ENCODE measurements around the gene FARS2.

The FARS2 gene

DNA sequence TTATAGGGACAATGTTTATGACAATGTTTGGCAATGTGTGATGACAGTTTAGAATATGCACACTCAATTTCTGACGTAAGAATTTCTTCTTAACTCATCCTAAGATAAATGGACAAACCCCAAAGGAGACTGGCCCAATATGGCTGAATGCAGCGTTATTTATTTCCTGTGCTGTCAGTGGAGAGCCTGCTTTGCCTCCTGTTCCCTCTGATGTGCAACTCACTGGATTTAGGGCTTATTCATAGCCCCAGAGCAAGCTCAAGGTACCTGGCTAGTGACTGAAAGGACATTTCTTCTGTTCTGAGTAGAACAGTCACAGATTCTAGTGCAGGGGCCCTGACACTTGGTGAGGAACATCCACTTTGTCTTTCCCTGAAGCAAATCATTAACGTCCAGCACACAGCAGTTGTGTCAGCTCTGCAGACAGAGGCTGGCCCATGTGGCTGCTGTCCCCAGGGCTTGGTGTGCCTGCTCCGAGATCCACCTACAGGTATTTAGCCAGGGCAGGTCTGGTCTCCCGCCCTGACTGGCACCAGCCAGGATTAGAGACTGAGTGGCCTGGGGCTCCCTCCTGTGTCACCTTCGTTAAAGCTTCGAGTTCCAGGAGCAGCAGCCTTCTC lies 64.8 kb downstream of the FARS2 start:
- no peak for DNase-seq

DNA sequence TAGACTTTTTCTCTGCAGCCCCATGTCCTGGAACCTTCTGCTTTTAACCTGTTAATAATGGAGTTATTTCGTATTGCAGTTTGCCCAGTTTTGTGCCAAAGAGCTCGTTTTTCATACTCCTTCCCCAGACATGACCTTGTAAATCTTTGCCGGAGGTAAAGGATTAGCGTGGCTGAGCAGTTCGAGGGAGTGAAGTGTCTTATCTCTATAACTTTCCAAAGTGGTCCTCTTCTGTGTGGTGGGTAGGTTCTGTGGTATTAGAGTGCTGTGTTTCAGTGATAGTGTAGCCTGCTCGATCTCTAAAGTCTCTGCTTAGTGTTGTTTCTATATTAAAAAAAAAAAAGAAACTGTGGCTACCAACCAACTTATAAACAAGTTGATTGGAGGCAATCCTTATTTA lies 67.5 kb downstream of the FARS2 start:
- no peak for DNase-seq

DNA sequence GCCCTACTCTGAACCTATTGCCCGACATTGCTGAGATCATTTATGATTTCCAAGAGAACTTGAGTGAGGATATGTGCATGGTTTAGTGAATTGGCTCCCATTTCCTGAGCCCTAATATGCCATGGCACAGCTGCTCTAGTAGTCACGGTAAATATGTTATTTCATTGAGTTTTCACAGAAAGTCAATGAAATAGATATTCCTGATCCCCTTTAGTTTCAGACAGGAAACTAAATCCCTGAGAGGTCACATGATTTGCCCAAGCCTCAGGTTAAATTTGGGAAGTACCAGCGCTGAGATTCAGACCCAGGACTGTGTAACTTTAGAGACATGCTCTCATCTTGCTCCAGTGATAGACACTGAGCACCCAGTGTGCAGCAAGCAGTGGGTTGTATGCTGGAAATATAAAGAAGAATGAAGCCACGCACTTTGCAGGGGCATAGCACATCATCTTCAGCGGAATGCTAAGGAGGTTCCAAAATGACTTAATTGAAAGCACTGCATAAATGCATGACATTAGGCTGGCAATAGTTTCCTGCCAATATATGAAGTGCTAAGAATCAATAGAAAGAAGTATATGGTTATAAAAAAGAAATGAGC lies 70.6 kb downstream of the FARS2 start:
- no peak for DNase-seq

DNA sequence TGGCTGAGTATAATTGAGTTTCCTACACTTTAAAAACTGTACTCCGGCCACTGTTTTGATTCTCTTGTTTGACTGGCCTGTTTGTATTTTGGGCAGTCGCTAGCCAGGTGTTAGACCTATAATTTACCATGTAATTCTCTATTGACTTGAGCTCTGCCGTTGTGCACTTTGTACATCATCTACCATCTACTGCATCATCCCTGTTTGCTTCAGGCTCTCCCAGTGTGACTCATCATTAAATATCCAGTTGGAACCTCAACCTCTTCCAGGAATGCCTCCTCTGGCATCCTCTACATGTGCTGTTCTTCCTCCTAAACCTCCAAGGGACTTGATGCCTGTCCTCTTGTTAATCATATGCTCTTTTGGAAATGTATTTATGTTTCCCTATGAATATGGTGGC lies 72.3 kb downstream of the FARS2 start:
- no peak for DNase-seq

DNA sequence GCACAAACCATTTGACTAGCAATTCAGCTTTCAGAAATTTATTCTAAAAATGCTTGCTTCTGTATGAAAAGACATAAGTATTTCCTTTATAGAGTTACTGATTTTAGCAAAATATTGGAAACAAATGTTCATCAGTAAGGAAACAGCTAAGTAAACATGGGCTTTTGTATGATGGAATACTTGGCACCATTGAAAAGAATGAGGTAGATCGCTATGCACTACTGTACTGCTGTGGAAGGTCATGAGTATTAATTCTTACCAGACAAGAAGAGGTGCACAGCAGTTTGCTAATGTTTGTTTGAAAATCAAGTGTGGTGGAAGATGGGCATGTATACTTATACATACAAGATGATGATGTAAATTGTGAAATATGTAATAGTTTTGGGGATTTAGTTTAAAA lies 73.0 kb downstream of the FARS2 start:
- peak; percentile 36 for DNase-seq

DNA sequence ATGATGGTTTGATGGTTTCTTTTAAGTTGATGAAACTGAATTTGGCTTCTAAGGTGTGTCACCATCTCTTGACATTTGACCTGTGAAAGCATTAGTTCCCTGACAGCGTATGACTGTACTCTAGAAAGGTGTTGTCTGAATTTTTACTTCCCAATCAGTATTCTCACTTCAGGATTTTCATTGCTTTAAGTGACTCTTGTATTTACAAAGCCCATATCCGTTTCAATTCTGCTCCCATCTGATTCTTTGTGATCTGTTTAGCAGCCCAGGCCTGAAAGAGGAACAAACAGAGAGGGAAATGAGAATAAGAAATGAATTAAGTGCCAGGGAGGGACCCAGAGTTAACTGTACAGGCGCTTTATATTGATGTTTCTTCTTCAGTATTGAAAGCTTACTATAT lies 73.7 kb downstream of the FARS2 start:
- DNase-seq, result no peak

DNA sequence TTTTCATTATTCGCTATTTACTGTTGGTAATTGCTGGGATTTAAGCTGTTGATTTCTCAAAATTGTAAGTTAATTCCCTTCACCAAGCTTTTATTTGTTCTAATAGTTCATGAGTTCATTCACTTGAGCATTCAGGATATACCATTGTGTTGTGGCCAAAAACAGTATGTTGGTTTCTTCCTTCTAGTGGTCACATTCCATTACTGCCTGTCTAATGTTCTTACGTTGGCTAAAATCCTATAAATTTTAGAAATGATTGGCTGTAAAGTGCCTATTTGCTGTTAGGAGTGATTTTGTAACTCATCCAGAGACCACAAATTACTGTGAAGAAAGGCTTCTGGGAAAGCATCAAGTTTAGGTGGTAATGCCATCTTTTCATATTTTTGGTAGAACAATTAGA lies 76.3 kb downstream of the FARS2 start:
- no peak for DNase-seq

DNA sequence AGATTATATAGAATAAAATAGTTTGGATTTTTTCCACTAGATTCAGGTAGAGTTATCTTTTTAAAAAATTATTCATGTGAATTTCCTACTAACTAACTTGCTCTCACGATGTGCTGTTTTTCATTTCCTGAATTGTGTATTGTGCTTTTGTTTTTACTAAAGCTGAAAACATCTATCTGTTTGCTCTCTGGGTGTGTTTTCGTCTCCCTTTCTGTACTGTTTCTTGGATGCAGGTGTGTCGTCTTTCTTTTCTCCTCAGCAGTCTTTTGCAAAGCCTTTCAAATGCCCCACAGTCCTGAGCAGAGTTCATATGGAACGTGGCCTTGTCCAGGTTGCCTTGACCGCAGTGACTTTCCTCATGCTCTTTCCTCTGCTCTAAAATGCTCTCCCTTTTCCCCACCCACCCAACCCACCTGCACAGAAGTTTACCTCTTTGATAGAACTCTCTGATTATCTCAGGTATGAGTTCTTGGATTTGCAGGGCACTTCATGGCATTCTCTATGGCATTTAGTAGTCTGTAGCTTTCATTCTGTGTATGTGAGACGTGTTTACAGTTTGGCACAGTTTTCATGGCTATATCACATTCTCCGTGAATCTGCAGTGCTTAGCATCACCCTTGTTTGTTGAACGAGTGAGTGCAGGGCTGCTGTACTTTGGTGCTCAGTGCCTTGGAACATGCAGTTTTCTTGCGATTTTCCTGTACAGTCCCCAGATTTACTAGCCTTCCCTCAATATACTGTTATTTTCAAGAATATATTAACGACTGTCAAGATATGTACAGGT lies 77.1 kb downstream of the FARS2 start:
- no peak for DNase-seq

DNA sequence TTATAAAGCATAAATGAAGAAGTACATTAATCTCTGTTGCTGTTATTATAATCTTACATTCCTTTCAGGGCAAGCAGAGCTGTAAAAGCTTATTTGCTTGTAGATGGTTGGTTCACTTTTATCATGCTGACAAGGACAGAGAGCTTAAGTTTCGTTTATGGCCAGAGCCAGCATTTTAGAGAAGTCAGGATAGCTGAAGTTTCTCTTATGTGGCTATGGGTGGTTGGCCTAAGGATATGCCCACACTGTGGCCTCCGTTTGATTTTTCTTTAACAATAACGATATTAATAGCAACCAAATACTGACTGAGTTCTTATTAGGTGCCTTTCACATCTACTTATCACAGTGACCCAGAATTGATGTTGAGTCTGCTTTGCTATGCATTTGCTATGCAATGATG lies 78.5 kb downstream of the FARS2 start:
- DNase-seq, result no peak

DNA sequence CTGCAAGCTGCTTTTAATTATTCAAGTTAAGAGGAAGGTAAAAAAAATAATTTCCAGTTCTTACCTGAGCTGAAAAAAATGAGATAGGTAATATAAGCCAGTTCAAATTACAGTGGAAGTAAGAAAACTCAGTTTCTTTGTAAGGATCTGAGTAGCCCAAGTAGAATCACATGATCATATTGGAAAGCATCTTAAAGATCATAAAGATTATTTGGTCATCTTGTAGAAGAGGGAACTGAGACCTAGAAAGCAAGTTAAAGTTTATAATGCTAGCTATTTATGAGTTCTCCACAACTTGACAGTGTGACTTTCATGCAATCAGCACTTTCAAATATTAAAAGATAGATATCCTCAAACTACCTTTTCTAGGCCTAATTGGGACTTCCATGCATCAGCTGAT lies 80.5 kb downstream of the FARS2 start:
- DNase-seq, result no peak

DNA sequence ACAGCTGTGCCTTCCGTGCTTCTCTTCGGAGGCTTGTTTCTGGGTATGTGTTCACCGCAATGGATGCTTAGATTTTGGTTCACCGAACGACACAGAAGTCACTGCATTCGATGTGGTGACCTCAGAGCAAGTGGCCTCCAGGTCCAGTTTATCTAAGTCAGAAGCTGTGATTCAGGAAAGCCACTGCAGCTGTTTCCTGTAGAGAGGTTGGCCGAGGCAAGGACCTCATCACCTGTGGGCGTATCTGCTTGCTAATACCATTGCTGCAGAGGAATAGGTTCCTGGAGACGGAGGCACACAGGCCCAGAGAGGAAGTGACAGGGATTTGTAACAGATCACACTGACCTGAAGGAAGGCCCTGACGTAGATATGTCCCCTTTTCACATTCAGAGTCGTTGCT lies 82.7 kb downstream of the FARS2 start:
- no peak for DNase-seq

DNA sequence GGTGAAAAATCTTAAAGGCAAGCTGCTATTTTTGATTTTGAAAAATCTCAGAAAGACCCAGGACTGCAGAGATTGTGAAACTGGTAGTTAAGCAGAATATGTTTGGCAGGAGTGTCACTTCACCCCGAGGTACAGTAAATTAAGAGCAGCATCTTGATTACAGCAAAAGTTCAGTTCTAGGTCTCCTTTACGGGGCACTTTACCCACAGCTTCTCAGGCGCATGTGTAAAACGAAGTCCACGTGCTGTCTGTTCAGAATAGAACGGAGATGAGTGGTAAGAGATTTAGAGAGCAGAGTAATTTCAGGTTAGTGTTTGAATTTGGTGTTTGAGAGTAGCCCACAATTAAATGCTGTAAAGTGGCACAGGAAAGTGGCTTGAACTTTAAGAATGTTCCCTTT lies 84.0 kb downstream of the FARS2 start:
- DNase-seq, result no peak

DNA sequence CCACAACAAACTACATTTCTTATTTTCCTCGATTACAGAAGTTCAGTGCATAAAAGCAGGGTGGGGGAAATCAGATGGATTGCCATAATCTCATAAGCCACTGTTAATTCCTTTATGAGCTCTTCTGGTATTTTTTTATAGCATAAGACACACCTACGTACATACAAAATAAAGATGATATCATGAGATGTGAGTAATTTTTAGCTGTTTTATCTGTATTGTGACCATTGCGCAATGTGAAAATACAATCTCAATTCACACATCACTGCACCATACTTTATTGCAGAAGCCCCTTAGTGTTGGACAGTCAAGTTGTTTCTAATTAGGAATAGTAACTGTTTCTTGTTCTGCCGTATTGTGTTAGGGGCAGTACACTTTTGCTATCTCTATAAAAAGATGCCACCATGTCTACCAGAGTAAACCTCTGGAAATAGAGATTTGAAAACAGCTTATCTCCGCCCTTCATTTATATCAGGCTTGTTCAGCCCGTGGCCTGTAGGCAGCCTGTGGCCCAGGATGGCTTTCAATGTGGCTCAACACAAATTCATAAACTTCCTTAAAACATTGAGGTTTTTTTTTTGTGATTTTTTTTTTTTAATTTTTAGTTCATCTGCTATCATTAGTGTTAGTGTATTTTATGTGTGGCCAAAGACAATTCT lies 90.4 kb downstream of the FARS2 start:
- no peak for DNase-seq

DNA sequence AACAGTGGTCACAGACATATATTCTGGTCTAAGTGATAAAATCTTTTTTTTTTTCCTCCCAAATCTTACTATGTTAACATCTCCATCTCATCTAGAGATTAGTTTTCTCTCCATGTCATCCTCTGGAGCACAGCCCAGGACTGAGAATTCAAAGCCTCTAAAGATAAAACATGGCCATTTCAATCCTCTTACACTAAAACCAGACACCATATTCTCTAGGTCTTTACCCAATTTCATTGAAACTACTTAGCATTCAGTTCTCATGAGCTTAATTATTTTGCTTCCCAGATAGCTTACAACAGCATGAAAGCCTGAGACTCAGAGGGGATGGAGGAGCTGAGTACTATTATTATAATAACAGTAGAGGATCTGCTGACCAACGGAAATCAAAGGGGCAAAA lies 92.7 kb downstream of the FARS2 start:
- no peak for DNase-seq

DNA sequence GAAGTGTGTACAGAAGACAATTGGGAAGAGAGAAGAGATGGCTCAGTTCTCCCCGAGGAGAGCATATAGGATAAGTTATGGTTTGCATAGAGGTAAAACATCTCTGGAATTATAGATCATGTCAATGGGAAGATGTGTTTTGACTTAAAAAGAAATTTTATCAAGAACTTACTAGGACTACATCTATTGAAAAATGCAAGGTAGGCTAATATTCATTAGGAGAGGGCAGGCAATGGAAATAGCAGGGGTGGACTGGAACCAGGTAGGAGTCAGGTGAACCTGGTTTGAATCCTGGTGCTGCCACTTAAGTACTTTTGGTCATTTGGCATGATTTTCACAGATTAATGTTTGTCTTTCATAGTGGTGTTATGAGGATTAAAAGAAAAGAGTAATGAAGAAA lies 96.2 kb downstream of the FARS2 start:
- DNase-seq, result no peak

DNA sequence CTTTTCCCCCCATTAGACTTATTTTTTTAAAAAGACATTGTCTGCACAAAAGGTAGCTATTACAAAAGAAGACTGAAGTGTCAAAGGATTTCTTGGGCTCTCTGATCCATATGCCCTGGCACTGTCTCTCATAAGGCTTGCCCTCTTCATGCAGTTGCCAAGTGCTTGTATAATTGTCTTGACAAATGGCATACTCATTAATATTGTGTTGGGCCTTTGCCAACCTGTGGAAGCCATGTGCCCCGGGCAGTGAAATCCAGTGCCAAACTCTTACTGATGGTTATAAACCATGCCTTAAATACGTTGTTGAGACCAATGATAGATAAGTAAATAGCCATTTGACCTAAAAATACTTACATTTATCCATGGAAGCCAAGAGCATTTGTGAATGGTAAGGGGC lies 98.1 kb downstream of the FARS2 start:
- peak; percentile 25 for DNase-seq

DNA sequence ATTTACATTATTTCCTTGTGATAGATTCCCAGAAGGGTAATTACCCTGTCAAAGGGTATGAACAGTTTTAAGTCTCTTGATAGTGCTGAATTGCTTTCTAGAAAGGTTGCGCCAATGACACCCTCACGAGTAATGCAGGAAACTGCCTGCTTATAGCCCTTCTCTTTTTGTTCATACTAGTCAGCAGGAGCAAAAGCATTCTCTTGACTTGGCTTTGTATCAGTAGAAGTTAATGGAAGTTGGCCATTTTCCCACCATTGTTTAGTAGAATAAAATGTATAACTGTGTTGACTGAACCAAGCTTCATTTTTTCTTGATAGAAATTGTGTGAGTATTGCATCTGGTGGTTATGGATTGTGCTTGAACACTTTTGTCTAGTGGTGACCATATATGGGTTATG lies 100.1 kb downstream of the FARS2 start:
- no peak for DNase-seq

DNA sequence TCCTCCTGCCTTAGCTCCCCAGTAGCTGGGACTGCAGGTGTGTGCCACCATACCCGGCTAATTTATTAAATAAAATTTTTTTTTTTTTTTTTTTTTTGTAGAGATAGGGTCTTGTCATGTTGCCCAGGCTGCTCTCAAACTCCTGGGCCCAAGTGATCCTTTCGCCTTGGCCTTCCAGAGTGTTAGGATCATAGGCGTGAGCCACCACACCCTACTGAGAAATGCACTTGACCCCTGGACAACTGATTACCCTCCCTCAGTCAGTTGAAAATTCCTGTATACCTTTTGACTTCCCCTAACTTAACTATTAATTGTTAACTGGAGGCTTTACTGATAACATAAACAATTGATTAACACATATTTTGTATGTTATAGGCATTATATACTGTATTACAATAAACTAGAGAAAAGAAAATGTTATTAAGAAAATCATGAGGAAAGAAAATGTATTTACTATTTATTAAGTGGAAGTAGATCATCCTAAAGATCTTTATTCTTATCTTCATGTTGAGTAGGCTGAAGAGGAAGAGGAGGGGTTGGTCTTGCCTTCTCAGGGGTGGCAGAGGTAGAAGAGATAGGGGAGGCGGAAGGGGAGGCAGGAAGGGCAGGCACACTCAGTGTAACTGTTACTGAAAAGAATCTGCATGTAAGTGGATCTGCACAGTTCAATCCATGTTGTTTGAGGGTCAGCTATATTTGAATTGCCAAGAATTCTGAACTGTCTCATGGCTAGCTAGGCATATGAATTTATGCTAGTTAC lies 104.3 kb downstream of the FARS2 start:
- DNase-seq, result no peak

DNA sequence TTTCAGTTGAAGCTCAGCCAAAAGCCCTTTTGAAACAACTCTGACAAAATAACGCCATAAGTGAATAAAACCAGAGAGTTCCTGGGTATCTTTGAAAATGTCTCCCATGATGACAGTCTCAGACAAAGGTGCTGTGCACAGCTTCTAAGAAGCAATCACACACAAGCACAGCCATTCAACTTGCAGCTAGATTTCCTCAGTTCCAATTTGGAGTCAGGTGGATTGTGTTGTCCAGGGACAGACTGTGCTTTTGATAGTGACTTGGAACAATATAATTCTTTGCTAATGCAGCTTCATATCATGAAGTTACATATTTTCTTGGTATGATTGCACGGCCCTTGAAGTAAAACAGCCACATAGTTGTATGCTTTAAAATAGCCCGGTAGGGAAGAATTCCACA lies 105.6 kb downstream of the FARS2 start:
- DNase-seq, result no peak

DNA sequence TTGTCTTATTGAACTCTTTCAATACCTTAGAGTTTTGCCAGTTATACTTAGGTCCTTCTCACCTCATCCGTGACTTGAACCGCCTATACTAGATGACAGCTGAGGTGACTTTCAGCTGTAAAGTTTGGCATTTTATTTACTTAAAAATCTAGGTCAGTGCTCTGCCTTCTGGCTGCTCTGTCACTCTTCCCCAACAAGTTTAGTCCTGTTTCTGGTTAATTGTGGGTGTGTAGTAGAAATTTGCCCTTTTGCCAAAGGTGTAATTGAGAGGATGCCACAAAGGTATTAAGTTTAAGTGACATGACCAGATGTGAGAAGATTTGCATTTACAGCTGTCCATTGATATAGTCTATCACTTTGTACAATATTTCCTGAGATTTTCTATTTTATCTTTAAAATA lies 106.2 kb downstream of the FARS2 start:
- DNase-seq, result no peak

DNA sequence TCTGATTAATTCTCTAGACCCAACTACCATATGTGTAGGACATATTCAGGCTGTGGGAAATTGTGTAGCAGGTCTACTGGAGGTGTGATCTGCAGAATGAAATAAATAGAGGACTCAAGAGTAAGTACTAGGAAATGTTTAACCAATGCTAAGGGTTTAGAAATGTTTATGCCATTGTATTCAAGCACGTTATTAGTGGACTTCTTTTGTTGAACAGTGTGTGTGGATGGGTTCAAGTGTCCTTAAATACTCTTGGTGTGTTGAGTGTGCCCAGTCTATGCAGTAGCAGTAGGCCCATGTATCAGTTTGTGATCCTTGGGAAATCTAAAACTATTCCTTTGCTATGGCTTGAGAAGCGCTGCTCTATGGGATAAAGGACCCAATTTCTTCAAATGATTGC lies 112.1 kb downstream of the FARS2 start:
- peak; percentile 49 for DNase-seq

DNA sequence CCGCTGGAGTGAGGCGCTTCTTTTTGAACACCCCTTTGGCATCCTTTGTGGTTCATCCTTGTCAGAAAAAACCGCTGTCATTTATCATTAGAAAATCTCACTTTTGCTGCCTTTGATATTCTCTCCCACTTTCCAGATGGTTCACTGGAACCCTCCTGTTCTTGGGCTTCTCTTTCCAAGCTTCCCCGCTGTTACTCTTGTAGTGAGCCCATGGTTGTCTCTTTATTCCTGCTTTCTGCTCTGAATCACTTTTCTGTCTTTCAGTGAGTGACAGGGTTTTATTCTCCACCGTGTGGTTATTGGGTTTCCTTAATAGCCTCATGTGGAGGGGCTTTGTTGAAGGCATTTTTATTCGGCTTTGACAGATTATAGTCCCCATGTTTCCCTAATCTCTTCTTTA lies 117.0 kb downstream of the FARS2 start:
- no peak for DNase-seq

DNA sequence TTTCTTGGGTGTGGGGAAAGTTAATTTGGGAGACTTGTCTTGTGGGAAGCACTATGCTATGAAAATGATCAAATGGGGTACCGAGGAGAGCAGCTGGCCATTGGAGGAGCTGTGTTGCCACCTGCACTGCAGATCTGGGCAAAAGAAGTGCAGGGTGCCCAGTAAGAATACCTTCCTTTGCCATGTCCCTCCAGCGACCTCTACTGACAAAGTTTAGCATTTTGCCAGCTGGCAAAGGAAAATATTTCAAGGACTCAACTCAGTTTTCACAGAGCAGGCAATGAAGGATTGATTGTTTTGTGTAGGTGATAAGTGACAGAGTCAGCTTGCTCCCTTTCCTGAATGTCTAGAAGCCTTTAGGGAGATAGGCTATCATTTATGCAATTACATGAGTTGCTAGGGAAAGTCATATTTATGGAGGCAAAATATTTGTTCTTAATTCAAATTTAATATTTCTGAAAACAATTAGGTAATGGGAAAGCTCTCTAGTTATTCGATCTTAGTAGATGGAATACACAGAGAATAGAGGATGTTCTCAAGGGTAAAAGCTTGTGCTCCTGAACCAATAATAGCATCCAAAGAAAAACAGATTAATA lies 118.4 kb downstream of the FARS2 start:
- peak; percentile 55 for DNase-seq

Data from NCI-H2029 (cell line).